Colonic mucosa (tissue), 4 donors: Measurements from ENCODE around the gene RAB11FIP4. TPM values are rescaled to one million over a fixed set of nuclear protein-coding genes. Genes with fewer than 3 reads are reported as not detected.

Experiments used
- DNase-seq: peaks from one replicate; pipeline ENCODE4 v3.0.0-alpha.2; 2020
- H3K27ac ChIP-seq: fragments of 200-600 bp; one replicate; pipeline ENCODE4 v1.8.0; 2021
- H3K27me3 ChIP-seq: fragments of 200-600 bp; one replicate; pipeline ENCODE4 v1.8.0; 2021
- H3K36me3 ChIP-seq: fragments of 200-600 bp; one replicate; pipeline ENCODE4 v1.8.0; 2021
- H3K4me1 ChIP-seq: fragments of 200-600 bp; one replicate; pipeline ENCODE4 v1.8.0; 2021; ENCODE audit warnings: mild to moderate bottlenecking
- H3K4me3 ChIP-seq: fragments of 200-600 bp; one replicate; pipeline ENCODE4 v1.8.0; 2021
- H3K9ac ChIP-seq, 2 donors: one replicate each; pipeline ENCODE4 v1.7.0; 2013; ENCODE audit warnings: control low read depth in 2 of 2, low read depth in 2 of 2, low read length in 2 of 2
- H3K9me3 ChIP-seq: fragments of 200-600 bp; one replicate; pipeline ENCODE4 v1.8.0; 2021
- intact Hi-C: fragments of 100-400 bp; cut with DNase I; formaldehyde crosslinking; loops from one replicate; pipeline ENCODE4 v1.14.1; 2022
- total RNA-seq, 2 donors: library from RNA; stranded (reverse); fragmentation: NEBNext Ultra II Directional in 1 of 2; extraction: Animal tissue kit (Norgen Biotek cat#: 25700) in 1 of 2; gene quantifications; one replicate each; pipeline ENCODE4 v1.2.1, GENCODE V29; 2021
- TF ChIP-seq, protein P1 (sequence below): fragments of 200-600 bp; IDR thresholded peaks from one replicate; pipeline ENCODE4 v1.8.0; 2022; ENCODE audit warnings: antibody characterized with exemption, mild to moderate bottlenecking
- donor health status: healthy.
- donor health status: DM: no; HTN: no; CAD: no.
- donor health status: DM: no; HTN: no; CAD: no.

RAB11FIP4 gene
- total RNA-seq, 2 donors from 2014 or later, result 41.5 to 46.0 TPM

DNA sequence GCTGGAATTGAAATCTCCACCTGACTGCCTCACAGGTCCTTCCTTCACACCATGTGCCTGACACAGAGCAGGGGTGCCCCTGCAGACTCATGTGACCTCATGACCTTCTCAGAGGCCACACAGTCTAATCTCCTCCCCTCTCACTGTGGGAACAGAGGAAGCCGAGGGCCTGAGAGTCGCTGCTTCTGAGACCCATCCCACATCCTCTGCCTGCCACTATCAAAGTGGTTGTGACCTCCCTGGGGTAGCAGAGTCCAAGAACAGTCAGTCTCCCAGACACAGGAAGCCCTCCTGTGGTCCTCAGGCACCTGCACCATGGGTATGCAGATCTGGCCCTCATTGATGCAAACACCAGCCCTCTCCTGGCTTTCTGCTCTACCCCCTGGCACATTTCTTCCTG, 78.5 kb downstream of the RAB11FIP4 start:
- Histone ChIP-seq H3K27me3 (no peaks in the 10 kb centered on the region), H3K4me1 (no peaks in the 10 kb centered on the region), H3K4me3 (no peak overlapping the region), H3K36me3 (no peaks in the 10 kb centered on the region), H3K9ac (no peak overlapping the region), H3K27ac (no peak overlapping the region), H3K9me3 (no peaks in the 10 kb centered on the region)
- intact Hi-C loops, result no loop called here
- no peak for DNase-seq
- TF ChIP-seq, protein P1, sequence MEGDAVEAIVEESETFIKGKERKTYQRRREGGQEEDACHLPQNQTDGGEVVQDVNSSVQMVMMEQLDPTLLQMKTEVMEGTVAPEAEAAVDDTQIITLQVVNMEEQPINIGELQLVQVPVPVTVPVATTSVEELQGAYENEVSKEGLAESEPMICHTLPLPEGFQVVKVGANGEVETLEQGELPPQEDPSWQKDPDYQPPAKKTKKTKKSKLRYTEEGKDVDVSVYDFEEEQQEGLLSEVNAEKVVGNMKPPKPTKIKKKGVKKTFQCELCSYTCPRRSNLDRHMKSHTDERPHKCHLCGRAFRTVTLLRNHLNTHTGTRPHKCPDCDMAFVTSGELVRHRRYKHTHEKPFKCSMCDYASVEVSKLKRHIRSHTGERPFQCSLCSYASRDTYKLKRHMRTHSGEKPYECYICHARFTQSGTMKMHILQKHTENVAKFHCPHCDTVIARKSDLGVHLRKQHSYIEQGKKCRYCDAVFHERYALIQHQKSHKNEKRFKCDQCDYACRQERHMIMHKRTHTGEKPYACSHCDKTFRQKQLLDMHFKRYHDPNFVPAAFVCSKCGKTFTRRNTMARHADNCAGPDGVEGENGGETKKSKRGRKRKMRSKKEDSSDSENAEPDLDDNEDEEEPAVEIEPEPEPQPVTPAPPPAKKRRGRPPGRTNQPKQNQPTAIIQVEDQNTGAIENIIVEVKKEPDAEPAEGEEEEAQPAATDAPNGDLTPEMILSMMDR, result no peak

DNA sequence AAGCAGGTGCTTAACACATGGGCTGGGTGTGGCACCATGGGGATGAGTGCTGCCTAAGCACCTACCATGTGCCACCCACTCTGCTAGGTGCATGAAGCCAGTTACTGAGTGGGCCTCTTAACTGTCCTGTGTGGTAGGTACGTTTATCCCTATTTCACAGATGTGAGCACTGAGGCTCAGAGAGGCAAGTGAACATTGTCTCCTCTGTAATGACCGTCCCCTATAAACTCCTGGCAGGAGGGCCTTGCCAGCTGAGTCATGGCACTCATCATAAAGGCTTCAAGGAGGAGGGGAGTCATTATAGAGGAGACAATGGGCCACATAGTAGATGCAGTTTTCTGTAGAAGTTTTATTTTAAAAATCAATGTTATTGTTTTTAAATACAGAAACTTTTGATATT, 79.1 kb downstream of the RAB11FIP4 start:
- TF ChIP-seq, protein P1, result no peak
- Histone ChIP-seq H3K4me3 (no peak overlapping the region), H3K9me3 (no peaks in the 10 kb centered on the region), H3K36me3 (no peaks in the 10 kb centered on the region), H3K27me3 (no peaks in the 10 kb centered on the region), H3K4me1 (no peaks in the 10 kb centered on the region), H3K27ac (no peak overlapping the region), H3K9ac (no peak overlapping the region)
- intact Hi-C loops, result no loop called here
- no peak for DNase-seq

- no peaks in the 10 kb centered on the region for H3K4me1 ChIP-seq
- intact Hi-C loops, result no loop called here
- H3K4me3 ChIP-seq, result no peak overlapping the region
- DNase-seq, result no peak
- no peaks in the 10 kb centered on the region for H3K27me3 ChIP-seq
- no peaks in the 10 kb centered on the region for H3K36me3 ChIP-seq
- no peak overlapping the region for H3K27ac ChIP-seq
- no peaks in the 10 kb centered on the region for H3K9me3 ChIP-seq
- no peak overlapping the region for H3K9ac ChIP-seq
- TF ChIP-seq, protein P1, result no peak
These were observed 80.7 kb downstream of the RAB11FIP4 start for GRCh38 chr17:31472137-31472536.

DNA sequence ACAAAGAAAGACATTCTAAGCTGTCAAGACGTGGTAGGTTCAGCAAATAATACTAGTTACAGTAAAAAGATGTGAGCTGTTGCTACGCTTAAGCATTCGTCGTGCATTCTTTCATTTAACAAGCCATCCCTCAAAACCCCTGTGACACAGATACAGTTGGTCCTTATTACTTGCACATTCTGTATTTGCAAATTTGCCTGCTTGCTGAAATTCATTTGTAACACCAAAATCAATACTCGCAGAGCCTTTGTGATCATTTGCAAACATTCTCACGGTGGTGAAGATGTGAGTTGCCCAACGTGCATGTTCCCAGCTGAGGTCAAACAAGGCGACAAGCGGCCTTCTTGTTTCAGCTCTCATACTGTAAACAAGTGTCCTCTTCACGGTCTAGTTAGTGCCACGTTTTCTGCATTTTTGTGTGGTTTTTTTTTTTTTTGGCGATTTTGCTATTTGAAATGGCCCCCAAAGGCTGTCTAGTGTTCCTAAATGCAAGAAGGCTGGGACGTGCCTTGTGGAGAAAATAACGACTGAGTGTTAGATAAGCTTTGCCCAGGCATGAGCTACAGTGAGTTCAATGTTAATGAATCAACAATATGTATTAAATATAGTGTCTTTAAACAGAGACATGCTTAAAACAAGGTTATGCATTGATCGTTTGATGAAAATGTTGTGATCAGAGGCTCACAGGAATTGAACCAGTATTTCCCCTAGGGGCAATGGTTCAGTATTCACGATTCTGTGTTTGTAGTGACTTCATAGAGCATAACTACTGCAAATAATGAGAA, 84.1 kb downstream of the RAB11FIP4 start:
- no peaks in the 10 kb centered on the region for H3K9me3 ChIP-seq
- no peak overlapping the region for H3K27ac ChIP-seq
- no peaks in the 10 kb centered on the region for H3K36me3 ChIP-seq
- no peaks in the 10 kb centered on the region for H3K4me1 ChIP-seq
- TF ChIP-seq, protein P1, result no peak
- DNase-seq, result no peak
- H3K9ac ChIP-seq, result no peak overlapping the region
- no peak overlapping the region for H3K4me3 ChIP-seq
- no peaks in the 10 kb centered on the region for H3K27me3 ChIP-seq
- intact Hi-C loops, result no loop called here

DNA sequence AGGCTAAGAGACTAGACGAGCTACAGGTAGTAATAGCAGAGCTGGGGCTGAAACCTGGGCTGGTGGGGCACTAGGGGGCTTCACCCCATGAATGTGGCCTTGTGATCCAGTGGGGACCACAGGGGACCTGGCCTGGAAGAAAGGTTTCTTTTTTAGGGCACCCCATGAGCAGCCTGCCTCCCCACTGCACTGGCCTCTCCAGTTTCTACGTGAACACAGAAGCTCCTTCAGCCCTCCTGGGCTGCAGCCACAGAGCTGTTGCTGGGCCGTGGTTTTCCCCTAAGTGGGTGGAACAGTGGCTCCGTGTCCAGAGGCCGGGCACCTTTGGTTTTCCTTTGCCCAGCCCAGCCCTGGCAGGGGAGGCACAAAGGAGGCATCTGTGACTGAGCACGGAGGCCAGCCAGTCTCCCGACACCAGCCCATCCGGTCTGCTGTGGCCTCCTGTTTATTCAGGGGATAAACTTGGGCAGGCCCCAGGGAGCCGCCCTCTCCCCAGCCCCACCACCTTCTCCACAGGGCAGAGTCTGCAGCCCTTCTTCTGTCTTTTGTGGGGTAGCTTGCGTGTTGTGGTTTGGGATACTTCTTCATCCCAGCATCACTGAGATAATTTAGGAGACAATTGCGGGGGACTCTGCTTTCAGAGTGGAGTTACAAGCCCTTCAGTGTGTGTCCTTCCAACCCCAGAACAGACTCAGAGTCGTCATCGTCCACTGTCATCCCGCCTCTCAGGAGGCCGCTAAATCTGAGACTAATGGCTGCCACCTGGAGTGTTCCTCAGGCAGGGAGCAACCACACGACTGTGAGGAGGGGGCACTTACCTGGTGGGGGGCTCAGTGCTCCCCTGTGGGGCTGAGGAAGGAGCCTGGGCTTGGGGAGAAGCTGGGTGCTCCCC, 85.3 kb downstream of the RAB11FIP4 start:
- Histone ChIP-seq H3K4me1 (no peaks in the 10 kb centered on the region), H3K27ac (no peak overlapping the region), H3K27me3 (no peaks in the 10 kb centered on the region), H3K4me3 (no peak overlapping the region), H3K9ac (no peak overlapping the region), H3K9me3 (no peaks in the 10 kb centered on the region), H3K36me3 (no peaks in the 10 kb centered on the region)
- intact Hi-C loops, result no loop called here
- DNase-seq, result no peak
- TF ChIP-seq, protein P1, result no peak
